GM12878 (cell line): ENCODE measurements around the gene MBOAT2. TPM values are rescaled to one million over a fixed set of nuclear protein-coding genes. Genes with fewer than 3 reads are reported as not detected.

Experiments
- ATAC-seq: fragments of 200-7000 bp; cut with Tn5 transposase; 3 replicates; pipeline ENCODE4 v1.9.1; 2020; ENCODE audit warnings: mild to moderate bottlenecking, moderate library complexity
- BruUV-seq: library from RNA; stranded (reverse); fragments of 400-500 nt; replicated peaks from 2 replicates; lab custom pipeline; 2021; lab: Mats Ljungman, UMichigan
- CTCF ChIA-PET: fragments of 300-600 bp; sonication (Branson Sonifier 250); formaldehyde crosslinking; extraction: SDS; loops from one replicate; lab custom pipeline; 2021; ENCODE audit warnings: inconsistent platforms; lab: Yijun Ruan, JAX
- POLR2A ChIA-PET: fragments of 350-600 bp; formaldehyde crosslinking; extraction: SDS; loops from one replicate; lab custom pipeline; 2021; ENCODE audit warnings: inconsistent platforms; lab: Charles Lee
- RAD21 ChIA-PET: fragments of 300-600 bp; sonication (Branson Sonifier 250); formaldehyde crosslinking; loops from one replicate; lab custom pipeline; 2023; ENCODE audit warnings: antibody characterized with exemption; ENCODE audit not compliant: unreplicated experiment; lab: Charles Lee
- SMC1A ChIA-PET: fragments of 300-600 bp; sonication (Branson Sonifier 250); formaldehyde crosslinking; loops from one replicate; lab custom pipeline; 2023; ENCODE audit not compliant: unreplicated experiment, uncharacterized antibody; lab: Charles Lee
- DNase-seq: peaks from one replicate; pipeline ENCODE4 v3.0.0-alpha.2; 2011; ENCODE audit warnings: low read depth, low spot score
- FAIRE-seq: peaks from 3 replicates; lab custom pipeline; 2011; peaks lifted over from hg19 to GRCh38; lab: Jason Lieb, UNC
- H2AFZ ChIP-seq: 2 replicates; pipeline ENCODE4 v1.6.0; 2011; ENCODE audit warnings: low read depth, low read length, control low read depth; ENCODE audit not compliant: control insufficient read depth
- H3K27ac ChIP-seq: 2 replicates; pipeline ENCODE4 v1.5.1; 2011; ENCODE audit warnings: control low read depth; ENCODE audit not compliant: control insufficient read depth, insufficient read depth
- H3K27me3 ChIP-seq, 2 experiments: replicated peaks in 1 of 2; 2 replicates each; pipeline versions ENCODE4 v1.6.0 to v1.6.1; 2011; ENCODE audit warnings: low read length in 1 of 2; ENCODE audit not compliant: control insufficient read depth in 2 of 2, insufficient read depth in 2 of 2
- H3K36me3 ChIP-seq, 2 experiments: 2 replicates each; pipeline ENCODE4 v1.5.1; 2011; ENCODE audit warnings: low read length in 1 of 2; ENCODE audit not compliant: control insufficient read depth in 2 of 2, insufficient read depth in 2 of 2
- H3K4me1 ChIP-seq: 2 replicates; pipeline ENCODE4 v1.6.1; 2011; ENCODE audit warnings: mild to moderate bottlenecking, low read length, moderate library complexity, mixed read lengths; ENCODE audit not compliant: control insufficient read depth, insufficient read depth
- H3K4me2 ChIP-seq: 2 replicates; pipeline ENCODE4 v1.6.0; 2011; ENCODE audit warnings: control low read depth; ENCODE audit not compliant: control insufficient read depth, insufficient read depth
- H3K4me3 ChIP-seq: fragments of 200-600 bp; sonication (generic); 2 replicates; pipeline ENCODE4 v1.5.1; 2016
- H3K79me2 ChIP-seq: 2 replicates; pipeline ENCODE4 v1.6.0; 2011; ENCODE audit warnings: low read length; ENCODE audit not compliant: control insufficient read depth, insufficient read depth
- H3K9ac ChIP-seq: 2 replicates; pipeline ENCODE4 v1.8.0; 2011; ENCODE audit warnings: low read length, control low read depth, mixed read lengths; ENCODE audit not compliant: control insufficient read depth, insufficient read depth
- H3K9me3 ChIP-seq: replicated peaks from 3 replicates; pipeline ENCODE4 v1.5.1; 2011; ENCODE audit warnings: mild to moderate bottlenecking, low read length; ENCODE audit not compliant: control insufficient read depth, insufficient read depth
- H4K20me1 ChIP-seq: 2 replicates; pipeline ENCODE4 v1.6.0; 2011; ENCODE audit not compliant: control insufficient read depth, insufficient read depth
- EGR1 ChIP-seq, 2 experiments: IDR thresholded peaks; 1 replicate in 1 of 2; 2 replicates in 1 of 2; pipeline ENCODE4 v1.6.1; 2011 to 2012; ENCODE audit warnings: low read depth in 2 of 2, low read length in 2 of 2, borderline replicate concordance in 1 of 2, mild to moderate bottlenecking in 1 of 2, moderate library complexity in 1 of 2
- RELA ChIP-seq: fragments of 450-650 bp; IDR thresholded peaks from 2 replicates; pipeline ENCODE4 v1.8.0; 2014; ENCODE audit warnings: borderline replicate concordance; ENCODE audit not compliant: partially characterized antibody
- WGBS: methylation state at CpG from one replicate; pipeline ENCODE4 v1.1.6; 2016; ENCODE audit warnings: low lambda C conversion rate; ENCODE audit not compliant: insufficient replicate concordance, insufficient coverage; ENCODE audit errors: missing lambda C conversion rate; 5-methylcytosine and 5-hydroxymethylcytosine counted together
- in situ Hi-C: fragments of 300-500 bp; cut with MboI; formaldehyde crosslinking; loops from 9 replicates; pipeline ENCODE4 v1.14.3; 2018; ENCODE audit warnings: mixed read lengths
- intact Hi-C: fragments of 100-400 bp; cut with micrococcal nuclease; formaldehyde crosslinking; loops from one replicate; pipeline ENCODE4 v1.14.2; 2022; ENCODE audit not compliant: unreplicated experiment
- polyA plus RNA-seq, 11 experiments: library from polyadenylated mRNA; depleted of rRNA in 4 of 11; unstranded in 6 of 11; stranded (reverse) in 5 of 11; fragments of >200 nt; fragmentation: Nextera tagmentation in 4 of 11; fragmentation: Illumina TruSeq in 1 of 11; extraction: Ambion mirVana in 4 of 11; extraction: Trizol in 1 of 11; gene quantifications; 1 replicate in 1 of 11; 2 replicates in 10 of 11; pipeline versions ENCODE4 v1.2.1 to v1.2.3, GENCODE V29; 2011 to 2016; ENCODE audit warnings: inconsistent platforms in 2 of 11, missing spikeins in 2 of 11, low read depth in 1 of 11
- total RNA-seq, 4 experiments: library from RNA; depleted of rRNA in 3 of 4; stranded (reverse); fragments of >200 nt in 3 of 4; fragmentation: Illumina TruSeq in 1 of 4; extraction: Trizol in 1 of 4; gene quantifications; 2 replicates each; pipeline versions ENCODE4 v1.2.1 to v1.2.3, GENCODE V29; 2013 to 2021
- TF ChIP-seq, protein P1 (sequence below): fragments of 450-650 bp; formaldehyde crosslinking; IDR thresholded peaks from 2 replicates; pipeline ENCODE4 v1.5.0; 2022; ENCODE audit warnings: mild to moderate bottlenecking, missing genetic modification characterization

The MBOAT2 gene
- total and polyA plus RNA-seq, 10 of the 15 experiments (the other 5 are each of a cell fraction or from before 2014, with no cell fraction given): 0.08 to 40.6 (median 1.8) TPM

DNA sequence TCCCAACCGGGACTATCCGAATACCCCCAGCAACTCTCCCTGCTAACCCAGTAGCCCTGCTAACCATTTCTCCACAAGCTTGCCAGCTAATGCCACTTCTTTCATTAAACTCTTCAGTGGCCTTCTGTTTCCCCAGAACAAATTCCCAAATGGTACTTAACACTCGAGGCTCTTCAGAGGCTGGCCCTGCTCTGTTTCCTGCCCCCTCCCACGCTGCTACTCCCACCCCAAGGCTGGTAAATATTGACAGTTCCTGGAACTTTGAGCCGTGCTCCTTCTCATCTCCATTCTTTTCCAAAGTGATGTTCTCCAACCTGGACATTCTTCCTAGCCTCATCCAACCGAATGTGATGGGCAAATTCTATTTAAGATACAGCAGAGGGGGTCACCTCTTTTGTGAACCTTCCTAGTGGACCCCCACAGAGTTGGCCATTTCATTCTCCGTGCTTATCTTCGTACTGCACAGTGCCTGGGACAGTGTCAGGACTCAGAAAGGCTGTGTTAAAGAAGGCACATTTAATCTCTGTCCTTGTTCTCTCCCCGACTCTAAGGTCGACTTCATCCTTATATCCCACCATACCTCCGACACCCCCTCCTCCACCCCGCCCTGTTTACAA lies 162.9 kb downstream of the MBOAT2 start (continued):
- TF ChIP-seq, protein P1, sequence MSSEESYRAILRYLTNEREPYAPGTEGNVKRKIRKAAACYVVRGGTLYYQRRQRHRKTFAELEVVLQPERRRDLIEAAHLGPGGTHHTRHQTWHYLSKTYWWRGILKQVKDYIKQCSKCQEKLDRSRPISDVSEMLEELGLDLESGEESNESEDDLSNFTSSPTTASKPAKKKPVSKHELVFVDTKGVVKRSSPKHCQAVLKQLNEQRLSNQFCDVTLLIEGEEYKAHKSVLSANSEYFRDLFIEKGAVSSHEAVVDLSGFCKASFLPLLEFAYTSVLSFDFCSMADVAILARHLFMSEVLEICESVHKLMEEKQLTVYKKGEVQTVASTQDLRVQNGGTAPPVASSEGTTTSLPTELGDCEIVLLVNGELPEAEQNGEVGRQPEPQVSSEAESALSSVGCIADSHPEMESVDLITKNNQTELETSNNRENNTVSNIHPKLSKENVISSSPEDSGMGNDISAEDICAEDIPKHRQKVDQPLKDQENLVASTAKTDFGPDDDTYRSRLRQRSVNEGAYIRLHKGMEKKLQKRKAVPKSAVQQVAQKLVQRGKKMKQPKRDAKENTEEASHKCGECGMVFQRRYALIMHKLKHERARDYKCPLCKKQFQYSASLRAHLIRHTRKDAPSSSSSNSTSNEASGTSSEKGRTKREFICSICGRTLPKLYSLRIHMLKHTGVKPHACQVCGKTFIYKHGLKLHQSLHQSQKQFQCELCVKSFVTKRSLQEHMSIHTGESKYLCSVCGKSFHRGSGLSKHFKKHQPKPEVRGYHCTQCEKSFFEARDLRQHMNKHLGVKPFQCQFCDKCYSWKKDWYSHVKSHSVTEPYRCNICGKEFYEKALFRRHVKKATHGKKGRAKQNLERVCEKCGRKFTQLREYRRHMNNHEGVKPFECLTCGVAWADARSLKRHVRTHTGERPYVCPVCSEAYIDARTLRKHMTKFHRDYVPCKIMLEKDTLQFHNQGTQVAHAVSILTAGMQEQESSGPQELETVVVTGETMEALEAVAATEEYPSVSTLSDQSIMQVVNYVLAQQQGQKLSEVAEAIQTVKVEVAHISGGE (CRISPR knock-in tag): no peak
- TF ChIP-seq RELA: no peak

DNA sequence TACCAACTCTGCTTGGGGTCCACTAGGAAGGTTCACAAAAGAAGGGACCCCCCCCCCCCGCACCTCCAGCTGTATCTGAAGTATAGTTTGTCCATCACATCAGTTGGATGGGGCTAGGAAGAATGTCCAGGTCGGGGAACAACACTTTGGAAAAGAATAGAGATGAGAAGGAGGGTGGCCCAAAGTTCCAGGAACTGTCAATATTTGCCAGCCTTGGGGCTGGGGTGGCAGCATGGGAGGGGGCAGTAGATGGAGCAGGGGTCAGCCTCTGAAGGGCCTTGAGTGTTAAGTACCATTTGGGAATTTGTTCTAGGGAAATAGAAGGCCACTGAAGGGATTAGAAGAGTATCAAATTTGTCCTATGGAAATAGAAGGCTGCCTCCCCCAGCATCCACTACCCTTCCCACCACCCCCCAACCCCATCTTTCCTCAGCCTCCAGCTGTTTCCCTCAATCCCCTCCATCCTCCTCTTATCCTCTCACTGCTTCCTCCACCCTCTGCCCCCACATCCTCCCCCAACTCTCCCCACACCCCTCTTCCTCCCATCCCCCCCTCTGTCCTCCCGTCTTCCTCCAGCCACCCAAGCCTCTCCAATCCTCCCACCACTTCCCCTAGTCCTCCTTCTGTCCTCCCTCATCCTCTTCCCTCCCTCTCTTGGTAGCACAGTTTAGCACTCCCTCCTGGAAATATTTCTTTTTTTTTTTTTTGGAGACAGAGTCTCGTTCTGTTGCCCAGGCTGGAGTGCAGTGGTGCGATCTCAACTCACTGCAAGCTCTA lies 164.1 kb downstream of the MBOAT2 start:
- ATAC-seq (no peak), DNase-seq (no peak), FAIRE-seq (no peak)
- no peak overlapping the region for H3K4me3 ChIP-seq
- no peak overlapping the region for H2AFZ ChIP-seq
- SMC1A ChIA-PET: no interaction called here
- H3K36me3 ChIP-seq: no peaks in the 10 kb centered on the region
- no peaks in the 10 kb centered on the region; the same call in 2 of the 3 replicates for H3K9me3 ChIP-seq
- TF ChIP-seq EGR1 (IDR thresholded peaks at IDR 0.05; ENCODE audit: borderline replicate concordance in 1 of 2, low read depth in 2 of 2, low read length in 2 of 2): no peak
- intact Hi-C loops (no loop called here), in situ Hi-C loops (no loop called here)
- H3K79me2 ChIP-seq: peaks cover 13% of the 10 kb centered on the region
- WGBS: 7% methylated on average over 3 of the region's 5 CpGs
- no TSS peak for BruUV-seq
- no peak overlapping the region for H3K27ac ChIP-seq
- no peaks in the 10 kb centered on the region for H4K20me1 ChIP-seq
- RAD21 ChIA-PET: no interaction called here
- no peaks in the 10 kb centered on the region for H3K4me1 ChIP-seq
- CTCF ChIA-PET: no interaction called here
- no peak overlapping the region for H3K9ac ChIP-seq
- POLR2A ChIA-PET: interaction anchor here (0.6 to 0.9 kb wide), 3 partner anchors 159 to 1260 kb away, joined by 3 to 5 read pairs (median 3); no protein-coding TSS in a partner anchor
- no peak overlapping the region for H3K4me2 ChIP-seq
- H3K27me3 ChIP-seq: no peaks in the 10 kb centered on the region
